Duodenal mucosa (tissue), 2 donors: ENCODE measurements around the gene RFX1.

Experiments
- H3K27ac ChIP-seq: one replicate; pipeline ENCODE4 v1.7.0; 2013; ENCODE audit warnings: low read depth, low read length
- H3K27me3 ChIP-seq, 2 donors: one replicate each; pipeline ENCODE4 v1.7.0; 2013; ENCODE audit warnings: low read length in 2 of 2, control low read depth in 1 of 2; ENCODE audit not compliant: insufficient read depth in 2 of 2, control insufficient read depth in 1 of 2
- H3K36me3 ChIP-seq, 2 donors: one replicate each; pipeline ENCODE4 v1.7.0; 2013; ENCODE audit warnings: low read length in 2 of 2, control low read depth in 1 of 2; ENCODE audit not compliant: insufficient read depth in 2 of 2, control insufficient read depth in 1 of 2
- H3K4me1 ChIP-seq, 2 donors: one replicate each; pipeline ENCODE4 v1.7.0; 2013; ENCODE audit warnings: low read length in 2 of 2, control low read depth in 1 of 2; ENCODE audit not compliant: insufficient read depth in 2 of 2, control insufficient read depth in 1 of 2
- H3K4me3 ChIP-seq, 2 donors: one replicate each; pipeline ENCODE4 v1.7.0; 2013; ENCODE audit warnings: low read length in 2 of 2, low read depth in 1 of 2
- H3K9ac ChIP-seq, 2 donors: one replicate each; pipeline ENCODE4 v1.7.0; 2013; ENCODE audit warnings: low read length in 2 of 2, low read depth in 1 of 2
- H3K9me3 ChIP-seq, 2 donors: one replicate each; pipeline ENCODE4 v1.7.0; 2013; ENCODE audit warnings: low read length in 2 of 2, control low read depth in 1 of 2; ENCODE audit not compliant: control insufficient read depth in 1 of 2

RFX1 gene

DNA sequence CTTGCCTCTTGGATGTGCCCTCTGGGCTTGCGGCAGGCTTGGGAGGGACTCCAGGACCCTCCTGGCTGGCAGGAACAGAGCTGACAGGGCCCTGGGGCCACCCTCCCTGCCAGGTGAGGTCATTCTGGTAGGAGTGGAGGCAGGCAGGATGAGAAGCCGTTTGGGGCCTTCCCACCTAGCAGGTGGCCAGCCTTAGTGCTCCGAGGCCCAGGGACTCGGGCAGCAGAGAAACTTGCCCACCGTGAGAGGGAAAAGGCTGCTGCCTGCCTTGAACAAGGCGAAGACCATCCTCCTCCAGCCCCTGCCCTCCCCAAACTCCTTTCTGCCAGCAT is 8.5 kb downstream of the RFX1 start:
- Histone ChIP-seq H3K4me3 (no peak overlapping the region), H3K27ac (no peak overlapping the region), H3K4me1 (peaks cover 2 to 9% of the 10 kb centered on the region in 2 donors), H3K27me3 (no peaks in the 10 kb centered on the region), H3K36me3 (peaks cover 4 to 19% of the 10 kb centered on the region in 2 donors), H3K9me3 (peaks cover 0 to 5% of the 10 kb centered on the region in 2 donors), H3K9ac (no peak overlapping the region)

DNA sequence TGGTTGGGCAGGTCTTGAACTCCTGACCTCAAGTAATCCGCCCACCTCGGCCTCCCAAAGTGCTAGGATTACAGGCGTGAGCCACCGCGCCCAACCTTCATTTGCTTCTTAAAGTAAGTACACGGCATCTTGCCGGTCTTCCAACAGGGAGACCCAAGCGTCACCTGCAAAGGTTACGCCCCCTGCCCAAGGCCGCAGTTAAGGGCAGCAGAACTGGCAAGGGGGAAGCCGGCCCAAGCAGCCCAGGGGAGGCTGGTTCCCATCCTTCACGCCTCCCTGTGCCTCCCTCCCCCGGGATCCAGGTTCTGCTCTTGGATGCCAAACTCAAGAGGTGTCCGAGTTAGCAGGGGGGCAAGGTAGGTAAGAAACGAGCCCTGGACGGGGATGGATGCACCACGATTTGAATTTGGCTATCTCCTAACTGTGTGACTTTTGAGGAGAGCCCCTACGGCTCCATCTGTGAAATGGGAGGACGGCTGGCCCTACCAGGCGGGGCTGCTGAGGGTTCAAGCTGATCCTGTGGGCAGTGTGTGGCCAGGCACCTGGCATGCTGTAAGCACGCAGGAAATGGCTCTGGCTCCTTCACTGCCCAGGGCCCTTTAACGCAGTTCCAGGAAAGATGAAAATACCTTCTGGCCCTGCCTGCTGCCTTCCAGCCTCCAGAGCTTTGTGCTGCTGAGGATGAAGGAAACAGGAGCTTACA is 9.0 kb downstream of the RFX1 start:
- Histone ChIP-seq H3K9ac (no peak overlapping the region), H3K9me3 (peaks cover 0 to 5% of the 10 kb centered on the region in 2 donors), H3K27me3 (no peaks in the 10 kb centered on the region), H3K4me1 (peaks cover 0 to 4% of the 10 kb centered on the region in 2 donors), H3K27ac (no peak overlapping the region), H3K4me3 (no peak overlapping the region), H3K36me3 (peaks cover 4 to 24% of the 10 kb centered on the region in 2 donors)

DNA sequence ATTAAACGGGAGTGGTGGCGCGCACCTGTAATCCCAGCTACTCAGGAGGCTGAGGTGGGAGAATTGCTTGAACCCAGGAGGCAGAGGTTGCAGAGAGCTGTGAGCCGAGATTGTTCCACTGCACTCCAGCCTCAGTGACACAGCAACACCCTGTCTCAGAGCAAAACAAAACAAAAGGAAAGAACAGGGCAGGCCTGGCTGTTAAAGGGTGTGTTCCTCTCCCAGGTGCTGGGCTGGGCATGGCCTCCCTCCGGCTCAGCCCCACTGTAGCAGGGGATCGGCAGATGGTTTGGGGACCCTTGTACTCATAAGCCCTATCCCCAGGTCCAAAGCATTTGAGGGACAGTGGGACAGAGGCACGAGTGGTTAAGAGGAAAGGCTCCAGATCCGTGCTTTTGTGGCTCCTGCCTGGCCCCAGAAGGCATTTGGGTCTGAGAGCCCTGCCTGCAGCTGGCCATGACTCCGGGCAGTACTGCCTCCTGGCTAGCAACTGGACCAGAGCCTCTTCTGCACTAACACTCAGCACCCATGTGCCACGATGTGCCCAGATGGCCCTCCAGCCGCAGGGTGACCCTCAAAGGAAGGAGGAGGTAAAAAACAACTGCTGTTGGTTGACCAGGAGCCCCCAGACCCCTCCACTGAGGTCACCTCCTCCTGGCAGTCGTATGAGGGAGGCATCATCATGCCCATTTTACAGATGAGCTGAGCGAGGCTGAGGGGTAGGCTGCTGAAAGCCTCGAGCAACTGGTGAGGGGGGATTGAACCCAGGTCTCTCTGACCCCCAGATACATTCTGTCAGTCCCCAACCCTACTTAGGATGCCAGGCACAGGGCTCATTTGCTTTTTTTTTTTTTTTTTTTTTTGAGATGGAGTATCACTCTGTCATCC is 10.0 kb downstream of the RFX1 start:
- H3K9me3 ChIP-seq: peaks cover 0 to 5% of the 10 kb centered on the region in 2 donors
- H3K27ac ChIP-seq: no peak overlapping the region
- H3K9ac ChIP-seq: no peak overlapping the region
- no peaks in the 10 kb centered on the region for H3K27me3 ChIP-seq
- H3K4me1 ChIP-seq: peaks cover 0 to 4% of the 10 kb centered on the region in 2 donors
- H3K4me3 ChIP-seq: no peak overlapping the region
- peaks cover 4 to 28% of the 10 kb centered on the region in 2 donors for H3K36me3 ChIP-seq

DNA sequence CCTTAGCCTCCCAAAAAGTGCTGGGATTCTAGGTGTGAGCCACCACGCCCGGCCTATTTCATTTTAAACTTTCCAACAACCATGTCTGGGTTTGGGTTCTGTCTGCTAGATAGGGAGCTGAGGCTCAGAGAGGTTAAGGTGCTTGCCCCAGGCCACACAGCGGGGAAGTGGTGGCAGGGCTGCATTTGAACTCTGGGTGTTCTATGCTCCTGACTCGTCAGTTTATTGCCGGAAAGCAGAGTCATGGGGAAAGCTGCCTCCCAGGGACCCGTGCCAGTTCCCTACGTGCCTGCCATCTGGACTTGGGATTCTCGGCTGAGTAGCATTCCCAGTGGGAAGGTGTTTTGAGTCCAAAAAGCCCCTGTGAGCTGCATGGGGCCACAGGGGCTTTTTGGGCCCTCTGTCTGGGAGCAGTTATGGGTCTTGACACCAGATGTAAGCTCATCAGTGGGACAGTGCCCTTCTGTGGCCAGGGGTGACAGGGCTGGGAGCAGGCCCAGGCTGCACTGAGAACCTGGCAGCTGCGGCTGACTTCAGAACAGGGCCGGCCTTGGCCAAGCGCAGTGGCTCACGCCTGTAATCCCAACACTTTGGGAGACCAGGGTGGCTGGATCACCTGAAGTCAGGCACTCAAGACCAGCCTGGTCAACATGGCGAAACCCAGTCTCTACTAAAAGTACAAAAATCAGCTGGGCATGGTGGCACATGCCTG is 10.9 kb downstream of the RFX1 start:
- Histone ChIP-seq H3K4me1 (peaks cover 0 to 4% of the 10 kb centered on the region in 2 donors), H3K9ac (no peak overlapping the region), H3K27ac (no peak overlapping the region), H3K4me3 (no peak overlapping the region), H3K27me3 (no peaks in the 10 kb centered on the region), H3K9me3 (peaks cover 0 to 5% of the 10 kb centered on the region in 2 donors), H3K36me3 (peaks cover 4 to 33% of the 10 kb centered on the region in 2 donors)

DNA sequence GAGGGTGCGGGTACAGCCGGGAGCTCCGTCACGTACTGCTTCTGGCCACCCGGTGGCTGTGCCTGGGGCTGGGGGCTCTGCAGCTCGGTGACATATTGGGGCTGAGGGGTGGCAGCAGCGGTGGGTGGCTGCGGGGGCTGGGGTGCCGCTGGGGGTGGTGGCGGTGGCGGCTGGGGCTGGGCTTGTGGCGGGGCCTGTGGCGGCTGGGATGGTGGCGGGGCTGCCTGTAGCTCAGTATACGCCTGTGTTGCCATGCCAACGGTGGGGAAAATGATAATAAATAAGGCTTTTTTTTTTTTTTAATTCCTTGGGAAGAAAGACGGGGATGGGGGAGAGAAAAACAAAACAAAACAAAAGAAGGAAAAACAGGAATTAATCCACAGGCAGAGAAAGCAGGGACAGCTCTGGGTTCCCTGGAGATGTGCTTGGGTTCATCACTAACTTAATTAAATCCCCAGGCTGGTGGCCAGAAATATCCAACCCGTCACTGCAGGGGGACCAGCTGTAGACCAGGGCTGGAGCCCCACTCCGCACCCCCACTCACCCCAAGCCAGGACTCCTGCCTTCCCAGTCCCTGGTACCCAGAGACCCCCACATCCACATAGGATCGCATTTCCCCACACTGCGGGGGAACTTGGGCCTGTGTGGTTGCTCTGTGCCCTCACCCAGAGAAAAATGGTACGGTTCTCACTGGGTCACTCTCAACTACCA is 12.4 kb downstream of the RFX1 start:
- Histone ChIP-seq H3K27me3 (no peaks in the 10 kb centered on the region), H3K9ac (no peak overlapping the region), H3K4me1 (peaks cover 0 to 4% of the 10 kb centered on the region in 2 donors), H3K4me3 (no peak overlapping the region), H3K9me3 (no peaks in the 10 kb centered on the region), H3K27ac (no peak overlapping the region), H3K36me3 (peaks cover 0 to 28% of the 10 kb centered on the region in 2 donors)

DNA sequence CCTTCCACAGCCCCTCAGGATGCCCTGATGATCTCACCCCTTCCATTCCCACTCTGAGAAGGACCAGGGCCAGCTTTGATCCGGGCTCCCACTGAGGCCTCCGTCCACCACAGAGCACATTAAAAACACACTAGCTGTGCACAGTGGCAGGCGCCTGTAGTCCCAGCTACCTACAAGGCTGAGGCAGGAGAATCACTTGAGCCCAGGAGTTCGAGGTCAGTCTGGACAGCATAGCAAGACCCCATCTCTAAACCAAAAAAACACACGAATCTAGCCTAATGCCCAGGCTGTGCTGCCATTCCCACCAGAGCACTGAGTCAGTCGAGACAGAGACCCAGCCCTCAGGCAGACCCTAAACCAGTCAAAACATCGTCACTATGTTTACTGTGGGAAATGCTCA is 14.1 kb downstream of the RFX1 start:
- Histone ChIP-seq H3K36me3 (peaks cover 0 to 27% of the 10 kb centered on the region in 2 donors), H3K27me3 (no peaks in the 10 kb centered on the region), H3K4me1 (peaks cover 7 to 13% of the 10 kb centered on the region in 2 donors), H3K27ac (no peak overlapping the region), H3K9ac (no peak overlapping the region), H3K4me3 (no peak overlapping the region), H3K9me3 (no peaks in the 10 kb centered on the region)

DNA sequence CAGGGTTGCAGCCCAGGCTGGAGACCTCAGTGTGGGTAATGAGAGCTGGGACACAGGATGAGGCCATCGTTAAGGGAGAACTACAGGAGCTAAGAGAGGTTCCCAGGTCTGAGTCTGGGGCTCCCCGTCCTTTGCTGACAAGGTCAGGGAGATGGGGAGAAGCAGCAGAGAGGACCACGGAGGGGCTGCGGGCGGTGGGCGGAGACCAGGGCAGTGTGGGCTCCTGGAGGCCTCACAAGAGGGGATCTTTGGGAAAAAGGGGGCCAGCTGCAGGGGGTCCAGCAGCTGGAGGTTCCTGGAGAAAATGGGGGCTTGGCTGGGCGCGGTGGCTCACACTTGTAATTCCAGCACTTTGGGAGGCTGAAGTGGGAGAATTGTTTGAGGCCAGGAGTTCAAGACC is 16.0 kb downstream of the RFX1 start:
- Histone ChIP-seq H3K9ac (no peak overlapping the region), H3K27ac (no peak overlapping the region), H3K27me3 (no peaks in the 10 kb centered on the region), H3K36me3 (peaks cover 0 to 25% of the 10 kb centered on the region in 2 donors), H3K4me1 (peaks cover 20 to 24% of the 10 kb centered on the region in 2 donors), H3K9me3 (no peaks in the 10 kb centered on the region), H3K4me3 (no peak overlapping the region)

DNA sequence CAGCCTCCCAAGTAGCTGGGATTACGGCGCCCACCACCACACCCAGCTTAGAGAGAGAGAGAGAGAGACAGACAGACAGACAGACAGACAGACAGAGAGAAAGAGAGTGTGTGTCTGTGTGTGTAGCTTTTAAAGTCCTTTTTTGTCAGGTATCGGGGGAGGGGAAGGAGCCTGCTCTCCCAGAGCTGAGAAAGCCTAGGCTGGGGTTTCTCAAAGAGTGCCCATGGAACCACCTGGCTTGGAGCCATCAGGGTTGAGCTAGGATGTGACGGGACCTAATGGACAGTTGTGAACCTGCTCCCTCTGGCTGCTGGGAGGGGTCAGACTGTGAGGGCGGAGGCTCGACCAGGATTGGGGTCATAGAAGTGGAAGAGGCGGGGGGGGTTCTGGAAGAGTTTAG is 16.6 kb downstream of the RFX1 start:
- H3K4me1 ChIP-seq: peaks cover 20 to 24% of the 10 kb centered on the region in 2 donors
- no peaks in the 10 kb centered on the region for H3K27me3 ChIP-seq
- H3K36me3 ChIP-seq: peaks cover 0 to 26% of the 10 kb centered on the region in 2 donors
- H3K4me3 ChIP-seq: no peak overlapping the region
- no peaks in the 10 kb centered on the region for H3K9me3 ChIP-seq
- no peak overlapping the region for H3K27ac ChIP-seq
- no peak overlapping the region for H3K9ac ChIP-seq

DNA sequence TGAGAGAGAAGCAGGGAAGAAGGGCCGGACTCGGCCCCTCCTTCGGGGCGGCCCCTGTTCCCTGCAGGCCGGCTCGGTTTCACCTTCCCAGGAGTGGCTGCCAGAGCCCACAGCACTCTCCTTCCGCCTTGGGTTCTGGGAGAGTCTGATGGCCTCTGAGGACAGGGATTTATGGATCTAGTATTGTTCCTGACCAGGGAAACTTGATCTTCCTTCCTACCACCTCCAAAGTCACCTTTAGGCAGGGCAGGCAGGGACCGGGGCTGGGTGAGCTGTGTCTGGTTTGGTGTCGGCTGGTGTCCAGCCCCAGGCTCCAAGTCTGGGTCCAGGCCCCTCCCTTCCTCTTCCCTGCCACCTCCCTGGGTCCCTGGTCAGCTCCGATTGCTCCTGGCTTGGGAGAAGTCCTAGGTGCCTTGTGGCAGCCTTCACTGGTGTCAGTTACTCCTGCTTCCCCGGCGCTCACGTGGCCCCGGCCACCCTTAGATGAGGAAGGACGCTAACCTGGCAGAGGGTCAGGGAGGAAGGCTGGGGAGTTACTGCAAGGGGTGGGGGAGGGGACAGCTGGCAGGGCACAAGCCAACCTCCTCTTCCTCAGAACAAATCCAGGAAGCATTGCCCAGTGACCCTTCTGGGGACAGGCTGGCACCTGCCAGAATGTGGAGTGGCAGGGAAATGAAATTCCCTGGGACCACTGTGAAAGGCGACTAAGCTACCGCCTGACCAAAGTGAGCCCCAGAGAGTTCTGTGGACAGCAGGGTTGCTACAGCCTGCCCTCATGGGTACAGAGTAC is 18.8 kb downstream of the RFX1 start:
- no peaks in the 10 kb centered on the region for H3K27me3 ChIP-seq
- H3K9me3 ChIP-seq: no peaks in the 10 kb centered on the region
- H3K4me3 ChIP-seq: peak overlapping the region; percentile 29 to 40
- peaks cover 4 to 27% of the 10 kb centered on the region in 2 donors for H3K36me3 ChIP-seq
- peak overlapping the region; percentile 68 for H3K27ac ChIP-seq
- H3K4me1 ChIP-seq: peaks cover 20 to 29% of the 10 kb centered on the region in 2 donors
- H3K9ac ChIP-seq: peak overlapping the region; percentile 38 to 54
